Mesendoderm (in vitro differentiated cells): ENCODE measurements around the gene CFD.

ENCODE experiments used
- DNase-seq: peaks from one replicate; pipeline ENCODE4 v3.0.0; 2013
- H2AK5ac ChIP-seq: 2 replicates; pipeline ENCODE4 v1.6.1; 2013; ENCODE audit warnings: low read length, inconsistent platforms
- H2BK120ac ChIP-seq: 2 replicates; pipeline ENCODE4 v1.6.1; 2013; ENCODE audit warnings: low read depth, mild to moderate bottlenecking, low read length, moderate library complexity, mixed read lengths
- H2BK15ac ChIP-seq: replicated peaks from 2 replicates; pipeline ENCODE4 v1.6.1; 2013; ENCODE audit warnings: low read depth, mild to moderate bottlenecking, moderate library complexity
- H2BK5ac ChIP-seq: 2 replicates; pipeline ENCODE4 v1.6.1; 2013; ENCODE audit warnings: low read length, inconsistent platforms
- H3K18ac ChIP-seq: 2 replicates; pipeline ENCODE4 v1.6.1; 2013; ENCODE audit warnings: mild to moderate bottlenecking, low read length, mixed read lengths
- H3K23ac ChIP-seq: one replicate; pipeline ENCODE4 v1.6.1; 2013; ENCODE audit warnings: low read length
- H3K27ac ChIP-seq: 2 replicates; pipeline ENCODE4 v1.5.1; 2013; ENCODE audit warnings: low read depth, mild to moderate bottlenecking, inconsistent platforms, low read length, moderate library complexity
- H3K27me3 ChIP-seq: 2 replicates; pipeline ENCODE4 v1.6.1; 2013; ENCODE audit warnings: low read length, control low read depth, mild to moderate bottlenecking, inconsistent platforms; ENCODE audit not compliant: insufficient read depth, poor library complexity
- H3K36me3 ChIP-seq: 2 replicates; pipeline ENCODE4 v1.6.1; 2013; ENCODE audit warnings: low read length, inconsistent platforms; ENCODE audit not compliant: control insufficient read depth, insufficient read depth
- H3K4ac ChIP-seq: one replicate; pipeline ENCODE4 v1.6.1; 2013; ENCODE audit warnings: low read depth, mild to moderate bottlenecking, low read length, moderate library complexity
- H3K4me1 ChIP-seq: 2 replicates; pipeline ENCODE4 v1.6.1; 2013; ENCODE audit warnings: low read depth, low read length, inconsistent platforms; ENCODE audit not compliant: control insufficient read depth
- H3K4me2 ChIP-seq: 2 replicates; pipeline ENCODE4 v1.6.1; 2013; ENCODE audit warnings: low read length
- H3K4me3 ChIP-seq: 2 replicates; pipeline ENCODE4 v1.5.1; 2013; ENCODE audit warnings: mild to moderate bottlenecking, low read length
- H3K56ac ChIP-seq: one replicate; pipeline ENCODE4 v1.6.1; 2013; ENCODE audit warnings: low read length
- H3K79me1 ChIP-seq: 2 replicates; pipeline ENCODE4 v1.6.1; 2013; ENCODE audit warnings: low read length, inconsistent platforms
- H3K79me2 ChIP-seq: 2 replicates; pipeline ENCODE4 v1.6.1; 2013; ENCODE audit warnings: mild to moderate bottlenecking, low read length; ENCODE audit not compliant: control insufficient read depth, insufficient read depth
- H3K9ac ChIP-seq: 2 replicates; pipeline ENCODE4 v1.6.1; 2013; ENCODE audit warnings: low read length, inconsistent platforms
- H4K5ac ChIP-seq: one replicate; pipeline ENCODE4 v1.6.1; 2013; ENCODE audit warnings: low read length
- H4K8ac ChIP-seq: one replicate; pipeline ENCODE4 v1.6.1; 2013; ENCODE audit warnings: low read depth, mild to moderate bottlenecking, control low read depth, low read length, moderate library complexity
- WGBS: extraction: QIAGEN DNeasy Blood & Tissue Kit; methylation state at CpG from one replicate; pipeline ENCODE4 v1.1.7; 2013; ENCODE audit warnings: low lambda C conversion rate, missing lambda C conversion rate; ENCODE audit not compliant: insufficient coverage; ENCODE audit errors: extremely low coverage; 5-methylcytosine and 5-hydroxymethylcytosine counted together

CFD gene

DNA sequence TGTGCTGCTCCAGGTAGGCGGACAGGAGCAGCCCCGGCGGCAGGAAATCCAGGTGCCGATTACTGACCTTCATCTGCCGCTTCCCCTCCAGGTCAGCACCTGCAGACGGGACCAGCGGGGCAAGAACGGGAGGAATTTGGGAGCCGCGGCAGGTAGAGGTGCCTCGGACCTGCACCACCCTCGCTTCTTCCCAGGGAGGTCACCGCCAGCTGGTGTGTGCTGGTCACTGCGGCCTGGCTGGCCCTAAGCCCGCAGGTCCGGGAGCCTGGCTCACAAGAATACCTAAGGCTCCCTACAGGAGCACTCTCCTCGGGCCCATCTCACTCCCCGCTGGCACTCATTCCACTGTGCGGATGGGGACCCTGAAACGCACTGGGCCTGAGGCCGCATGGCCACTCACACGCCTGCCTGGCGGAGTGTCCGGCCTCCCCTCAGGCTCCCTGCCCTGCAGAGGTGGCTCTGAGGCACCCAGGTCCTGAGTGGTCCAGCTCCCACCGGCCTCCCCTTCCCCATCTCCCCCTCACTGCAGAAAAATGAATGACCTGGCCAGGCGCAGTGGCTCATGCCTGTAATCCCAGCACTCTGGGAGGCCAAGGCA is 38.1 kb downstream of the CFD start:
- H4K5ac ChIP-seq, result no peak overlapping the region
- no peak overlapping the region for H3K4me3 ChIP-seq
- H3K4me1 ChIP-seq, result no peaks in the 10 kb centered on the region
- no peak overlapping the region for H3K56ac ChIP-seq
- H3K4ac ChIP-seq, result no peak overlapping the region
- H2BK120ac ChIP-seq, result no peak overlapping the region
- no peaks in the 10 kb centered on the region for H3K79me2 ChIP-seq
- no peak overlapping the region for H4K8ac ChIP-seq
- H3K27ac ChIP-seq, result no peak overlapping the region
- no peak overlapping the region for H3K4me2 ChIP-seq
- H2BK5ac ChIP-seq, result no peak overlapping the region
- WGBS, result no CpG with 5 or more reads among the region's 26 CpGs
- no peaks in the 10 kb centered on the region for H3K79me1 ChIP-seq
- H2AK5ac ChIP-seq, result no peak overlapping the region
- no peak overlapping the region for H2BK15ac ChIP-seq
- H3K23ac ChIP-seq, result no peak overlapping the region
- no peaks in the 10 kb centered on the region for H3K36me3 ChIP-seq
- no peak overlapping the region for H3K18ac ChIP-seq
- no peaks in the 10 kb centered on the region for H3K27me3 ChIP-seq
- no peak for DNase-seq
- no peak overlapping the region for H3K9ac ChIP-seq

DNA sequence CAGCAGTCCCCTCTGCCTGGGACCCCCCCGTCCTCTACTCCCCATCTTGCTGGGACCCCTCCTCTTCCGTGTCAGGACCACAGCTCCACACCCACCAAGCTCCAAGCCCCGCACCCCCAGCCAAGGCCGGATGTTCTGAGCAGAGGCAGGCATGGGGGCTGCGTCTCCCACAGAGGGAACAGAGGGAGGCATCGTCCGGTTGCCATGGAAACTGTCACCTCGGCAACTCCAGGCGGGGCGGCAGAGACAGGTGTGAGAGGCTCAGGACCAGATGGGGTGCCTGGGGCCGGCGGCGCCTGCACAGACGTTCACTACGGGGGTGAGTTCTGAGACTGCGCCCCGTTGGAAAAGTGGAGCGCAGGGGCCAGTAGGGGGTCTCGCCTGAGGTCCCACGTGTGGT is 39.2 kb downstream of the CFD start:
- H2BK5ac ChIP-seq, result no peak overlapping the region
- no peaks in the 10 kb centered on the region for H3K4me1 ChIP-seq
- no CpG with 5 or more reads among the region's 20 CpGs for WGBS
- no peak overlapping the region for H2BK120ac ChIP-seq
- H3K18ac ChIP-seq, result no peak overlapping the region
- H2BK15ac ChIP-seq, result no peak overlapping the region
- no peak overlapping the region for H3K23ac ChIP-seq
- no peak overlapping the region for H3K4me2 ChIP-seq
- no peak overlapping the region for H3K4me3 ChIP-seq
- no peak overlapping the region for H3K9ac ChIP-seq
- DNase-seq, result no peak
- H3K36me3 ChIP-seq, result no peaks in the 10 kb centered on the region
- no peak overlapping the region for H3K4ac ChIP-seq
- no peaks in the 10 kb centered on the region for H3K79me1 ChIP-seq
- H4K8ac ChIP-seq, result no peak overlapping the region
- no peak overlapping the region for H2AK5ac ChIP-seq
- H4K5ac ChIP-seq, result no peak overlapping the region
- no peaks in the 10 kb centered on the region for H3K79me2 ChIP-seq
- no peaks in the 10 kb centered on the region for H3K27me3 ChIP-seq
- H3K56ac ChIP-seq, result no peak overlapping the region
- no peak overlapping the region for H3K27ac ChIP-seq

DNA sequence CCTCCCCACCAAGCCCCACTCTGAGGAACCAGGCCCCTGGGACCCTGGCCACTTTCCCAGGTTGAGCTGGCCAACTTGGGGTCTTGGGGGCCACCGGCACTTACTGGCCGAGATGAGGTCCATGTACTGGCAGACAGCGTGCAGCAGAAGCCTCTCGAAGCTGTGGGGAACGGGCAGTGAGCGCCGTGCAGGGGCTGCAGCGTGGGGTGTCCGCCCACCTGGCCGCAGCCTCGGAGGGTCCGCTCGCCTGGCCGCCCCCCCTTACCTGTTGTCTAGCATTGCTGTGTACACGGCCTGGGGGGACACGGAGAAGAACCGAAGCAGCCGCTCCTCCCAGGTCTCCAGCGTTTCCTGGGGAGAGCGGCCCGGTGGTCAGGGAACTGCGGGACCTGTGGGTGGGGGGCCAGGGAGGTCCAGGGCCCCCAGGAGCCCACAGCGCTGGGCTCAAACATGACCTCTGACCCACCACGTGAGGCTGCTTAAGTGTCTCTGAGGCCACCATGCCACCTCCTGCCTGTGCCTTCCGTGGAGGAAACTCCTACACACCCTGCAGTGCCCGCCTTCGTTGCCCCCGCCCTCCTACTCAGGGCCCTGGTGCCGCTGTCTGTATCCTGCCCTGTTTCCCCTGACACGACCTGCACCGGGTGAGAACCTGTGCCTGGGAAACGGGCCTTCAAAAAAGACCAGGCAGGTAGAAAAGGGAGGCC is 40.0 kb downstream of the CFD start:
- Histone ChIP-seq H3K36me3 (no peaks in the 10 kb centered on the region), H3K56ac (no peak overlapping the region), H4K5ac (no peak overlapping the region), H3K9ac (no peak overlapping the region), H3K23ac (no peak overlapping the region), H3K27me3 (no peaks in the 10 kb centered on the region), H2BK15ac (no peak overlapping the region), H3K4me2 (no peak overlapping the region), H3K4ac (no peak overlapping the region), H3K27ac (no peak overlapping the region), H2BK5ac (no peak overlapping the region), H3K18ac (no peak overlapping the region), H3K79me2 (peaks cover 2% of the 10 kb centered on the region), H2BK120ac (no peak overlapping the region), H4K8ac (no peak overlapping the region), H3K79me1 (peaks cover 2% of the 10 kb centered on the region), H3K4me1 (no peaks in the 10 kb centered on the region), H2AK5ac (no peak overlapping the region), H3K4me3 (no peak overlapping the region)
- no CpG with 5 or more reads among the region's 32 CpGs for WGBS
- DNase-seq, result no peak

- Histone ChIP-seq H3K4me3 (no peak overlapping the region), H2BK120ac (no peak overlapping the region), H3K79me2 (peaks cover 2% of the 10 kb centered on the region), H3K27me3 (no peaks in the 10 kb centered on the region), H3K36me3 (no peaks in the 10 kb centered on the region), H3K4me2 (no peak overlapping the region), H3K23ac (no peak overlapping the region), H4K8ac (no peak overlapping the region), H2BK5ac (no peak overlapping the region), H4K5ac (no peak overlapping the region), H3K79me1 (peaks cover 2% of the 10 kb centered on the region), H3K4me1 (no peaks in the 10 kb centered on the region), H3K18ac (no peak overlapping the region), H3K27ac (no peak overlapping the region), H2BK15ac (no peak overlapping the region), H3K4ac (no peak overlapping the region), H2AK5ac (no peak overlapping the region), H3K9ac (no peak overlapping the region), H3K56ac (no peak overlapping the region)
- DNase-seq, result no peak
- no CpG with 5 or more reads among the region's 15 CpGs for WGBS
Measured at GRCh38 chr19:900043-900301, 40.5 kb downstream of the CFD start.

DNA sequence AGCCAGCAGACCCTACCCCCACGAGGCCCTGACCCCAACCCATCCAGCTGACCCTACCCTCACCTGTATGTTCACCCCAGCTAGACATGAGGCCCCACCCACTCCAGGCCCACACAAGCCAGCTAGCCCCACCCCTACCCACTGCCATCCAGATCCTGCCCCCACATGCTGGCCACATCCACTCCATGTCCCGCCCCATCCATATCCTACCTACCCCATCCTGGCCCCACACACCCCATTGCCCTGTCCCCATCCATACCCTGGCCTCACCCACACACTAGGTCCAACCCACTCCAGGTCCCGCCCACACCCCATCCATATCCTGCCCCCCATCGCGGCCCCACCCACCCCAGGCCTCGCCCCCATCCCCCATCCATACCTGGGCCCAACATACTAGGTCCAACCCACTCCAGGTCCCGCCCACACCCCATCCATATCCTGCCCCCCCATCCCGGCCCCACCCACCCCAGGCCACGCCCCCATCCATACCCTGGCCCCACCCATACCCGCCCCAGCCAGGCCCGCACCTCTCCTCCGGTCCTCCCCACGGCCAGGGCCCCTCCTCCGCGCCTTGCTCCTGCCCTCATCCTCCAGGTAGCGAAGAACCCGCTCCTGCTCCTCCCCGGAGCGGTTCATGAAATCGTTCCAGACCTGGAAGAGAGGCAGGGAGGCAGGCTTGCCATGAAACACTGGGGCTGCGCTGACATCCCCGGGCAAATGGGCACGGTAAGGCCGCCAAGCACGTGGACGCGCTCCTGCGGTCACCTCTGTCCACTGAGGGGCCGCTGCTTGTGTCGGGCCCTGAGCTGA is 41.0 kb downstream of the CFD start:
- Histone ChIP-seq H3K79me2 (peaks cover 2% of the 10 kb centered on the region), H2BK120ac (no peak overlapping the region), H3K27me3 (no peaks in the 10 kb centered on the region), H3K18ac (no peak overlapping the region), H3K36me3 (no peaks in the 10 kb centered on the region), H3K4me2 (no peak overlapping the region), H2BK5ac (no peak overlapping the region), H3K27ac (no peak overlapping the region), H3K9ac (no peak overlapping the region), H3K56ac (no peak overlapping the region), H4K5ac (no peak overlapping the region), H3K4me3 (no peak overlapping the region), H2BK15ac (no peak overlapping the region), H2AK5ac (no peak overlapping the region), H3K4ac (no peak overlapping the region), H3K4me1 (no peaks in the 10 kb centered on the region), H3K79me1 (peaks cover 2% of the 10 kb centered on the region), H3K23ac (no peak overlapping the region), H4K8ac (no peak overlapping the region)
- peak; percentile 59 for DNase-seq
- no CpG with 5 or more reads among the region's 30 CpGs for WGBS
